KBM-7 (cell line): ENCODE measurements around the gene M6PR.
A peak's percentile ranks its signal among the peaks of the same experiment; 100 is the strongest.
"Not testable (repeated sequence)": the region's sequence is repeated elsewhere in the genome, so short reads cannot be mapped to it uniquely, and the experiment has no call there.

Experiments
- DNase-seq: peaks from one replicate; pipeline ENCODE4 v3.0.0-alpha.2; 2015
- in situ Hi-C: fragments of 300-500 bp; cut with MboI; formaldehyde crosslinking; loops from 2 replicates; pipeline ENCODE4 v1.14.3; 2020; ENCODE audit warnings: low sequenced_read_pairs, low pct_unique_long_range_greater_than_20kb, mixed read lengths

The M6PR gene

GRCh38 chr12:8914716-8915526 lies 34.5 kb downstream of the M6PR start:
- in situ Hi-C loops, result no loop called here
- peak; percentile 54 for DNase-seq

- DNase-seq, result peak; percentile 74
- in situ Hi-C loops, result not testable (repeated sequence)
Measured at GRCh38 chr12:8914033-8914715, 35.3 kb downstream of the M6PR start, which contains the start of gene PHC1. TSS of gene PHC1 (plus strand) at chr12:8914509. CDS start at chr12:8917678, 3,169 bp downstream.

GRCh38 chr12:8913702-8914032 lies 35.8 kb downstream of the M6PR start:
- DNase-seq, result no peak
- in situ Hi-C loops, result no loop called here

GRCh38 chr12:8912914-8913313 lies 36.5 kb downstream of the M6PR start:
- DNase-seq, result no peak
- in situ Hi-C loops, result no loop called here

- no peak for DNase-seq
- in situ Hi-C loops, result no loop called here
Measured at GRCh38 chr12:8911606-8912268, 37.7 kb downstream of the M6PR start.

- in situ Hi-C loops, result no loop called here
- no peak for DNase-seq
Measured at GRCh38 chr12:8909752-8910151, 39.7 kb downstream of the M6PR start.

GRCh38 chr12:8907513-8907912 lies 41.9 kb downstream of the M6PR start:
- no peak for DNase-seq
- in situ Hi-C loops, result no loop called here

GRCh38 chr12:8906266-8907180 lies 42.9 kb downstream of the M6PR start:
- no peak for DNase-seq
- in situ Hi-C loops, result no loop called here

GRCh38 chr12:8905546-8905945 lies 43.9 kb downstream of the M6PR start:
- in situ Hi-C loops, result no loop called here
- DNase-seq, result no peak

GRCh38 chr12:8904665-8905064 lies 44.8 kb downstream of the M6PR start:
- no peak for DNase-seq
- in situ Hi-C loops, result no loop called here

- no peak for DNase-seq
- in situ Hi-C loops, result no loop called here
Measured at GRCh38 chr12:8903646-8904045, 45.8 kb downstream of the M6PR start.

- peak; percentile 81 for DNase-seq
- in situ Hi-C loops, result not testable (repeated sequence)
Measured at GRCh38 chr12:8902703-8903102, 46.7 kb downstream of the M6PR start.

- in situ Hi-C loops, result loop anchor here (25.0 kb wide), 1 partner anchor 213 kb away; the partner anchor contains the start of gene RIMKLB
- peak; percentile 65 for DNase-seq
Measured at GRCh38 chr12:8899830-8900229, 49.6 kb downstream of the M6PR start.

- in situ Hi-C loops, result loop anchor here (25.0 kb wide), 1 partner anchor 210 kb away; the partner anchor contains the start of gene RIMKLB
- DNase-seq, result no peak
Measured at GRCh38 chr12:8897081-8897480, 52.4 kb downstream of the M6PR start.

GRCh38 chr12:8894986-8895385 lies 54.5 kb downstream of the M6PR start:
- in situ Hi-C loops, result loop anchor here (25.0 kb wide), 1 partner anchor 208 kb away; the partner anchor contains the start of gene RIMKLB
- DNase-seq, result no peak

GRCh38 chr12:8894378-8894777 lies 55.1 kb downstream of the M6PR start:
- in situ Hi-C loops, result loop anchor here (25.0 kb wide), 1 partner anchor 207 kb away; the partner anchor contains the start of gene RIMKLB
- no peak for DNase-seq

- DNase-seq, result no peak
- in situ Hi-C loops, result loop anchor here (25.0 kb wide), 1 partner anchor 205 kb away; the partner anchor contains the start of gene RIMKLB
Measured at GRCh38 chr12:8891976-8892375, 57.5 kb downstream of the M6PR start.
